ENCODE results near the gene NRP1.

DNA sequence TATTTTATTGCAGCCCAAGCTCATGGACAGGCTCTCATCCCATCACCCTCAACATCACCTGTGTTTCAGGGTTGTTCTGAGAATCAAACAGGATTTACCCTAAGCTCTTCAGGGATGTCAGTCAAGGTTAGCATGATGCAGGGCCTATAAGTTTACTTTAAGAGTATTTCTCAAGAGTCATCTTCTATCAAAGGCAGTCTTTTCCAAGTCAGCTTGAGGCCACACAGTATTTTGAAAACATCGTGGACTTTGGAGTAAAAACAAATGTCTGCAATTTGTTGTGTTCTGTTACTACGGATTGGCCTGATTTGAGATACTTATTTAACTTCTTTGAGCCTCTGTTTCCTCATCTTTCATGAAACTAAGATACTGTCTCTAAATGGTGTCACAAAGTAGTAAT lies 42.0 kb upstream of the NRP1 start:
- TF ChIP-seq POLR2A (IDR thresholded peaks at IDR 0.05): no peak
- TF ChIP-seq, protein P1, sequence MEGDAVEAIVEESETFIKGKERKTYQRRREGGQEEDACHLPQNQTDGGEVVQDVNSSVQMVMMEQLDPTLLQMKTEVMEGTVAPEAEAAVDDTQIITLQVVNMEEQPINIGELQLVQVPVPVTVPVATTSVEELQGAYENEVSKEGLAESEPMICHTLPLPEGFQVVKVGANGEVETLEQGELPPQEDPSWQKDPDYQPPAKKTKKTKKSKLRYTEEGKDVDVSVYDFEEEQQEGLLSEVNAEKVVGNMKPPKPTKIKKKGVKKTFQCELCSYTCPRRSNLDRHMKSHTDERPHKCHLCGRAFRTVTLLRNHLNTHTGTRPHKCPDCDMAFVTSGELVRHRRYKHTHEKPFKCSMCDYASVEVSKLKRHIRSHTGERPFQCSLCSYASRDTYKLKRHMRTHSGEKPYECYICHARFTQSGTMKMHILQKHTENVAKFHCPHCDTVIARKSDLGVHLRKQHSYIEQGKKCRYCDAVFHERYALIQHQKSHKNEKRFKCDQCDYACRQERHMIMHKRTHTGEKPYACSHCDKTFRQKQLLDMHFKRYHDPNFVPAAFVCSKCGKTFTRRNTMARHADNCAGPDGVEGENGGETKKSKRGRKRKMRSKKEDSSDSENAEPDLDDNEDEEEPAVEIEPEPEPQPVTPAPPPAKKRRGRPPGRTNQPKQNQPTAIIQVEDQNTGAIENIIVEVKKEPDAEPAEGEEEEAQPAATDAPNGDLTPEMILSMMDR (IDR thresholded peaks at IDR 0.05): no peak
